Measurements from ENCODE around the gene OR4C5. TPM values are rescaled to one million over a fixed set of nuclear protein-coding genes. Genes with fewer than 3 reads are reported as not detected.
"Not testable (repeated sequence)": the region's sequence is repeated elsewhere in the genome, so short reads cannot be mapped to it uniquely, and the experiment has no call there.

OR4C5 gene
- total and polyA plus RNA-seq, 10 of the 15 experiments (the other 5 are each of a cell fraction or from before 2014, with no cell fraction given), result not detected

DNA sequence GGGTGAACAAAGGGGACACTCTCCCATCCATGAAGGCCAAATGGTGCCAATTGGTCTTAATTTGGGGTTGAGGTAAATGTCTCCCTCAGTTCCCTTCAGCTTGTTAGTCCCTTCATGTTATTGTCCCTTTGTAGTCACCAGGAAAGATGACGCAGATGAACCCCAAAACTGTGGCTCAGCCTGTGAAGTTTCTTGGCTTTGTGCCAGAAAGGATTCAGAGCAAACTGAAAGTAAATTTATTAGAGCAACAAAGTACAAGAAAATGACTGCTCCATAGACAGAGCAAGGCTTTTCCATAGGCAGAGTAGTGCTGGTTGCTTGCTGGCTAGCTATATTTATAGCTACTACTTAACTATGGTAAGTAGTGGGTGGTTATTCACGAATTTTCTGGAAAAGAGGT is 24.8 kb downstream of the OR4C5 start:
- WGBS (ENCODE audit: insufficient coverage, insufficient replicate concordance, low lambda C conversion rate, missing lambda C conversion rate), result 2% methylated on average over 2 of the region's 2 CpGs
- Histone ChIP-seq H3K4me1 (ENCODE audit: control insufficient read depth, insufficient read depth, low read length) (no peaks in the 10 kb centered on the region), H3K27ac (ENCODE audit: control insufficient read depth, insufficient read depth) (no peak overlapping the region), H3K27me3 (replicated peaks in 1 of 2; ENCODE audit: control insufficient read depth in 2 of 2, insufficient read depth in 2 of 2, low read length in 1 of 2) (no peaks in the 10 kb centered on the region), H3K36me3 (ENCODE audit: control insufficient read depth in 2 of 2, insufficient read depth in 2 of 2, low read length in 1 of 2) (no peaks in the 10 kb centered on the region), H3K9me3 (replicated peaks; ENCODE audit: control insufficient read depth, insufficient read depth, low read length) (no peaks in the 10 kb centered on the region), H3K79me2 (ENCODE audit: control insufficient read depth, insufficient read depth, low read length) (no peaks in the 10 kb centered on the region), H4K20me1 (ENCODE audit: control insufficient read depth, insufficient read depth) (no peaks in the 10 kb centered on the region), H3K4me2 (ENCODE audit: control insufficient read depth, insufficient read depth) (no peak overlapping the region), H2AFZ (ENCODE audit: control insufficient read depth, low read depth, low read length) (no peak overlapping the region), H3K9ac (ENCODE audit: control insufficient read depth, insufficient read depth, low read length) (no peak overlapping the region), H3K4me3 (no peak overlapping the region)
- POLR2A ChIA-PET, result no interaction called here
- no peak for ATAC-seq
- RAD21 ChIA-PET (ENCODE audit: unreplicated experiment), result no interaction called here
- CTCF ChIA-PET, result no interaction called here
- TF ChIP-seq ZZZ3 (IDR thresholded peaks at IDR 0.05; ENCODE audit: control insufficient read depth, insufficient read length, low read depth) (no peak), BCL3 (IDR thresholded peaks at IDR 0.05; ENCODE audit: borderline replicate concordance, insufficient read depth, low read depth, low read length, poor library complexity, severe bottlenecking) (no peak), POU2F2 (IDR thresholded peaks at IDR 0.05; ENCODE audit: borderline replicate concordance, low read depth, low read length) (no peak), NFIC (IDR thresholded peaks at IDR 0.05; ENCODE audit: low read depth, low read length) (no peak)
- TF ChIP-seq, protein P1, sequence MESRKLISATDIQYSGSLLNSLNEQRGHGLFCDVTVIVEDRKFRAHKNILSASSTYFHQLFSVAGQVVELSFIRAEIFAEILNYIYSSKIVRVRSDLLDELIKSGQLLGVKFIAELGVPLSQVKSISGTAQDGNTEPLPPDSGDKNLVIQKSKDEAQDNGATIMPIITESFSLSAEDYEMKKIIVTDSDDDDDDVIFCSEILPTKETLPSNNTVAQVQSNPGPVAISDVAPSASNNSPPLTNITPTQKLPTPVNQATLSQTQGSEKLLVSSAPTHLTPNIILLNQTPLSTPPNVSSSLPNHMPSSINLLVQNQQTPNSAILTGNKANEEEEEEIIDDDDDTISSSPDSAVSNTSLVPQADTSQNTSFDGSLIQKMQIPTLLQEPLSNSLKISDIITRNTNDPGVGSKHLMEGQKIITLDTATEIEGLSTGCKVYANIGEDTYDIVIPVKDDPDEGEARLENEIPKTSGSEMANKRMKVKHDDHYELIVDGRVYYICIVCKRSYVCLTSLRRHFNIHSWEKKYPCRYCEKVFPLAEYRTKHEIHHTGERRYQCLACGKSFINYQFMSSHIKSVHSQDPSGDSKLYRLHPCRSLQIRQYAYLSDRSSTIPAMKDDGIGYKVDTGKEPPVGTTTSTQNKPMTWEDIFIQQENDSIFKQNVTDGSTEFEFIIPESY (IDR thresholded peaks at IDR 0.05), result no peak
- TF ChIP-seq, protein P2, sequence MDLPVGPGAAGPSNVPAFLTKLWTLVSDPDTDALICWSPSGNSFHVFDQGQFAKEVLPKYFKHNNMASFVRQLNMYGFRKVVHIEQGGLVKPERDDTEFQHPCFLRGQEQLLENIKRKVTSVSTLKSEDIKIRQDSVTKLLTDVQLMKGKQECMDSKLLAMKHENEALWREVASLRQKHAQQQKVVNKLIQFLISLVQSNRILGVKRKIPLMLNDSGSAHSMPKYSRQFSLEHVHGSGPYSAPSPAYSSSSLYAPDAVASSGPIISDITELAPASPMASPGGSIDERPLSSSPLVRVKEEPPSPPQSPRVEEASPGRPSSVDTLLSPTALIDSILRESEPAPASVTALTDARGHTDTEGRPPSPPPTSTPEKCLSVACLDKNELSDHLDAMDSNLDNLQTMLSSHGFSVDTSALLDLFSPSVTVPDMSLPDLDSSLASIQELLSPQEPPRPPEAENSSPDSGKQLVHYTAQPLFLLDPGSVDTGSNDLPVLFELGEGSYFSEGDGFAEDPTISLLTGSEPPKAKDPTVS (IDR thresholded peaks at IDR 0.05; ENCODE audit: low read depth, low read length), result no peak
- no peak for DNase-seq (ENCODE audit: low read depth, low spot score)
- BruUV-seq (replicated peaks), result no TSS peak
- SMC1A ChIA-PET (ENCODE audit: uncharacterized antibody, unreplicated experiment), result no interaction called here
- FAIRE-seq, result no peak
- in situ Hi-C loops (cut with MboI) (no loop called here), intact Hi-C loops (cut with micrococcal nuclease; ENCODE audit: unreplicated experiment) (no loop called here)

GRCh38 chr11:48324620-48325019 is 41.6 kb downstream of the OR4C5 start, which contains the start of gene OR4C3:
TSS of gene OR4C3 (plus strand) at chr11:48324920. CDS start at chr11:48325022, 102 bp downstream.
- SMC1A ChIA-PET (ENCODE audit: uncharacterized antibody, unreplicated experiment); H3K27ac ChIP-seq (ENCODE audit: control insufficient read depth, insufficient read depth); intact Hi-C loops (cut with micrococcal nuclease; ENCODE audit: unreplicated experiment); CTCF ChIA-PET; H3K36me3 ChIP-seq (ENCODE audit: control insufficient read depth in 2 of 2, insufficient read depth in 2 of 2, low read length in 1 of 2); ATAC-seq; DNase-seq (ENCODE audit: low read depth, low spot score); POLR2A ChIA-PET; FAIRE-seq; H3K79me2 ChIP-seq (ENCODE audit: control insufficient read depth, insufficient read depth, low read length); H3K4me1 ChIP-seq (ENCODE audit: control insufficient read depth, insufficient read depth, low read length); H3K9ac ChIP-seq (ENCODE audit: control insufficient read depth, insufficient read depth, low read length); H3K4me3 ChIP-seq; RAD21 ChIA-PET (ENCODE audit: unreplicated experiment); H3K27me3 ChIP-seq (replicated peaks in 1 of 2; ENCODE audit: control insufficient read depth in 2 of 2, insufficient read depth in 2 of 2, low read length in 1 of 2); BruUV-seq (replicated peaks); H3K4me2 ChIP-seq (ENCODE audit: control insufficient read depth, insufficient read depth); H3K9me3 ChIP-seq (replicated peaks; ENCODE audit: control insufficient read depth, insufficient read depth, low read length); H2AFZ ChIP-seq (ENCODE audit: control insufficient read depth, low read depth, low read length); H4K20me1 ChIP-seq (ENCODE audit: control insufficient read depth, insufficient read depth): not testable (repeated sequence)
- in situ Hi-C loops (cut with MboI), result loop anchor here (25.0 kb wide), 1 partner anchor 387 kb away; no protein-coding TSS in a partner anchor

GRCh38 chr11:48319813-48320212 is 46.5 kb downstream of the OR4C5 start:
- RAD21 ChIA-PET (ENCODE audit: unreplicated experiment); BruUV-seq (replicated peaks); DNase-seq (ENCODE audit: low read depth, low spot score): not testable (repeated sequence)

More at GRCh38 chr11:48319813-48320212, 46.5 kb downstream of the OR4C5 start:
- in situ Hi-C loops (cut with MboI), result loop anchor here (25.0 kb wide), 1 partner anchor 383 kb away; no protein-coding TSS in a partner anchor
- H3K9me3 ChIP-seq (replicated peaks; ENCODE audit: control insufficient read depth, insufficient read depth, low read length); H3K79me2 ChIP-seq (ENCODE audit: control insufficient read depth, insufficient read depth, low read length); FAIRE-seq; ATAC-seq; CTCF ChIA-PET; H3K4me1 ChIP-seq (ENCODE audit: control insufficient read depth, insufficient read depth, low read length); H3K27ac ChIP-seq (ENCODE audit: control insufficient read depth, insufficient read depth); H2AFZ ChIP-seq (ENCODE audit: control insufficient read depth, low read depth, low read length); H3K27me3 ChIP-seq (replicated peaks in 1 of 2; ENCODE audit: control insufficient read depth in 2 of 2, insufficient read depth in 2 of 2, low read length in 1 of 2); H3K4me3 ChIP-seq; H4K20me1 ChIP-seq (ENCODE audit: control insufficient read depth, insufficient read depth); SMC1A ChIA-PET (ENCODE audit: uncharacterized antibody, unreplicated experiment); H3K9ac ChIP-seq (ENCODE audit: control insufficient read depth, insufficient read depth, low read length); H3K36me3 ChIP-seq (ENCODE audit: control insufficient read depth in 2 of 2, insufficient read depth in 2 of 2, low read length in 1 of 2); POLR2A ChIA-PET; intact Hi-C loops (cut with micrococcal nuclease; ENCODE audit: unreplicated experiment); H3K4me2 ChIP-seq (ENCODE audit: control insufficient read depth, insufficient read depth): not testable (repeated sequence)
- 7% methylated on average over 2 of the region's 2 CpGs for WGBS (ENCODE audit: insufficient coverage, insufficient replicate concordance, low lambda C conversion rate, missing lambda C conversion rate)
